Measurements from ENCODE around the gene KBTBD12. TPM values are rescaled to one million over a fixed set of nuclear protein-coding genes. Genes with fewer than 3 reads are reported as not detected.

The KBTBD12 gene
- total and polyA plus RNA-seq, 12 donors, result 5.1 to 54.2 (median 31.5) TPM

DNA sequence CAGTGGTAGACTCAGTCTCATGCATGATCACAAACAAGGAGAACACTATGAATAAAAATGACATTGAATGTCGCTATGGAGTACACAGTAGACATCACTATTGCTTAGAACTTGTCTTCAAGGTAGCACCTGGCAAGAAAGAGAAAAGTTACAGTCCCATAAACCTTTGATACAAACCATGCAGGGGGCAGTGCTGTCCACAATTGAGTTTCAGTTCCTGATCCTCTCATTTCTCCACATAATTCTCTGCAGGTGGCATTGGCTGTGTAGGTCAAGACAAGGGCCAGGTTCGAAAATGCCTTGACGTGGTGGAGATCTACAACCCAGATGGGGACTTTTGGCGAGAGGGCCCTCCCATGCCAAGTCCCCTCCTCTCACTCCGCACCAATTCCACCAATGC, 47.9 kb downstream of the KBTBD12 start:
- intact Hi-C loops (cut with DNase I), result loop anchor here in 3 of 10 donors (5.0 to 10.0 kb wide), 3 partner anchors 46 to 388 kb away; partner anchors contain the start of gene KBTBD12 (in 1 of the 3)
- no peaks in the 10 kb centered on the region for H3K9me3 ChIP-seq
- H3K27me3 ChIP-seq, result no peaks in the 10 kb centered on the region
- H3K27ac ChIP-seq, result peak overlapping the region in 5 of 10 donors; percentile 27 to 80 (median 58)
- peaks cover 0 to 56% (median 4%) of the 10 kb centered on the region in 9 donors for H3K4me1 ChIP-seq
- DNase-seq, result no peak
- no peak for ATAC-seq
- no peaks in the 10 kb centered on the region for H3K36me3 ChIP-seq
- TF ChIP-seq, protein P1, sequence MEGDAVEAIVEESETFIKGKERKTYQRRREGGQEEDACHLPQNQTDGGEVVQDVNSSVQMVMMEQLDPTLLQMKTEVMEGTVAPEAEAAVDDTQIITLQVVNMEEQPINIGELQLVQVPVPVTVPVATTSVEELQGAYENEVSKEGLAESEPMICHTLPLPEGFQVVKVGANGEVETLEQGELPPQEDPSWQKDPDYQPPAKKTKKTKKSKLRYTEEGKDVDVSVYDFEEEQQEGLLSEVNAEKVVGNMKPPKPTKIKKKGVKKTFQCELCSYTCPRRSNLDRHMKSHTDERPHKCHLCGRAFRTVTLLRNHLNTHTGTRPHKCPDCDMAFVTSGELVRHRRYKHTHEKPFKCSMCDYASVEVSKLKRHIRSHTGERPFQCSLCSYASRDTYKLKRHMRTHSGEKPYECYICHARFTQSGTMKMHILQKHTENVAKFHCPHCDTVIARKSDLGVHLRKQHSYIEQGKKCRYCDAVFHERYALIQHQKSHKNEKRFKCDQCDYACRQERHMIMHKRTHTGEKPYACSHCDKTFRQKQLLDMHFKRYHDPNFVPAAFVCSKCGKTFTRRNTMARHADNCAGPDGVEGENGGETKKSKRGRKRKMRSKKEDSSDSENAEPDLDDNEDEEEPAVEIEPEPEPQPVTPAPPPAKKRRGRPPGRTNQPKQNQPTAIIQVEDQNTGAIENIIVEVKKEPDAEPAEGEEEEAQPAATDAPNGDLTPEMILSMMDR (IDR thresholded peaks at IDR 0.05), result no peak
- WGBS, 2 donors, result 92 to 96% methylated on average over 5 of the region's 5 CpGs
- no peak overlapping the region for H3K4me3 ChIP-seq

DNA sequence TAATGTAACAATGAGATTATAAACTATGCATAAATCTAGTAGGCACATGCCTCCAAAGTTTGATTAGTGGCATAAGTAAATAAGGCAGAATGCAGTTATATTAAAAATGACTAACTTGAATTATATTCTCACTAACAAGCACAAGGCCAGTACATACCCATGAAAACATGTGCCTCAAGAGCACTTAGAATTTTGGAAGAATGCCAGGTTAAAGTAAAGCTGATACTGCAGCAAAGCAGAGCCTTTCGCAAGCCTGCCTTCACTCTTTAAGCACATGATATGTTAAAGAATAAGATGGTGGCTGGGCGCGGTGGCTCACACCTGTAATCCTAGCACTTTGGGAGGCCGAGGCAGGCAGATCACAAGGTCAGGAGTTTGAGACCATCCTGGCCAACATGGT, 49.0 kb downstream of the KBTBD12 start:
- peak in 7 of 8 donors; percentile 41 to 70 (median 55) for ATAC-seq
- no peaks in the 10 kb centered on the region for H3K27me3 ChIP-seq
- TF ChIP-seq, protein P1 (IDR thresholded peaks at IDR 0.05), result no peak
- H3K9me3 ChIP-seq, result no peaks in the 10 kb centered on the region
- H3K4me1 ChIP-seq, result peaks cover 0 to 56% (median 4%) of the 10 kb centered on the region in 9 donors
- peaks cover 0 to 3% (median 0%) of the 10 kb centered on the region in 9 donors for H3K36me3 ChIP-seq
- peak overlapping the region in 4 of 10 donors; percentile 32 to 66 (median 55) for H3K27ac ChIP-seq
- DNase-seq, result no peak
- no peak overlapping the region for H3K4me3 ChIP-seq
- 45 to 70% methylated on average over 4 of the region's 4 CpGs for WGBS, 2 donors
- intact Hi-C loops (cut with DNase I), result loop anchor here in 3 of 10 donors (5.0 to 10.0 kb wide), 3 partner anchors 47 to 389 kb away; partner anchors contain the start of gene KBTBD12 (in 1 of the 3)

DNA sequence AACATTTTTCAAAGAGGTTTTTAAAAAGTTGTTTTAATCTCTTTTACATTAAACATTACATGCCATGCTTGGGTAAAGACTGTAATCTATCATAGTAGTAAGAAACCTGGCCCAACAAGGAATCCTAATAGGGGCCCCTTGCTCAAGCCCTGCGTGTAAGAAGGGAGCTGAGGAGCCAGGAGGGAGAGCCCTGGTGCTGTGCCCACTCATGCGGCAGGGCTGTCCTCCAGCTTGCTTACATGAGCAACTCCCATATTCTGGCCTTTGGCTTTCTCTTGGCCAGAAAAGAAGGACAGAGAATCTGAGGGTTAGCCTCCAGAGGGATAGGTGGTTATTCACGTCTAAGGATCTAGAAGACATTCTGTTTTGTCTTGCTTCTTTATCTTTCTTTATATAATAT, 49.8 kb downstream of the KBTBD12 start:
- intact Hi-C loops (cut with DNase I), result loop anchor here in 3 of 10 donors (5.0 to 10.0 kb wide), 3 partner anchors 48 to 390 kb away; partner anchors contain the start of gene KBTBD12 (in 1 of the 3)
- TF ChIP-seq, protein P1 (IDR thresholded peaks at IDR 0.05), result no peak
- Histone ChIP-seq H3K27ac (peak overlapping the region in 5 of 10 donors; percentile 32 to 66 (median 52)), H3K4me3 (no peak overlapping the region), H3K9me3 (no peaks in the 10 kb centered on the region), H3K4me1 (peaks cover 0 to 52% (median 0%) of the 10 kb centered on the region in 9 donors), H3K36me3 (peaks cover 0 to 3% (median 0%) of the 10 kb centered on the region in 9 donors), H3K27me3 (no peaks in the 10 kb centered on the region)
- WGBS, 2 donors, result 73% methylated on average over 3 of the region's 3 CpGs
- ATAC-seq (peak in 4 of 8 donors; percentile 29 to 46 (median 42)), DNase-seq (no peak)

DNA sequence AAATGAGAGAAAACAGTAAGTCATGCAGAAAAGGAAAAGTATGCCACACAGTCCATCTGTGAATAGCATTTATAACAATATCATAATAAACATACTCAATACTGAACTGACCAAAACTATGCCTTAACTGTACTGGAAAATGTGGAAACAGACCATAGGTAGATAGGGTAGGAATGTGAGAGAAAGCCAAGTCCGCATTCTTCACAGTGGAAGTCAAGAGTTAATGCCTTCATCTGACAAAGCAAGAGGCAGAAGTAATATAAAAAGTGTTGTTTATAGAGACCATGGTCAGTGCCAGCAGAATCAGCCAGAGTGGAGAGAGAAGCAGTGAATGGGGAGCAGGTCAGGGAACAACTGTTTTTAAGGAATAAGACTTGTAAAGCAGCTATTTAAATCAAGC, 52.3 kb downstream of the KBTBD12 start:
- Histone ChIP-seq H3K4me3 (no peak overlapping the region), H3K36me3 (peaks cover 0 to 3% (median 0%) of the 10 kb centered on the region in 9 donors), H3K27ac (no peak overlapping the region), H3K9me3 (no peaks in the 10 kb centered on the region), H3K4me1 (peaks cover 0 to 28% (median 0%) of the 10 kb centered on the region in 9 donors), H3K27me3 (no peaks in the 10 kb centered on the region)
- no peak for ATAC-seq
- DNase-seq, result no peak
- intact Hi-C loops (cut with DNase I), result loop anchor here in 2 of 10 donors (10.0 kb wide), 2 partner anchors 273 to 393 kb away; no protein-coding TSS in a partner anchor
- TF ChIP-seq, protein P1 (IDR thresholded peaks at IDR 0.05), result no peak
- 90 to 91% methylated on average over 1 of the region's 1 CpG for WGBS, 2 donors
